Measurements from ENCODE around the gene KRTAP20-4. TPM values are rescaled to one million over a fixed set of nuclear protein-coding genes. Genes with fewer than 3 reads are reported as not detected.

The KRTAP20-4 gene
- total RNA-seq = not detected in 2 replicates

GRCh38 chr21:30620522-30620921, at the start of gene KRTAP20-4:
Gene KRTAP20-4 (plus strand): TSS chr21:30620627.

DNA sequence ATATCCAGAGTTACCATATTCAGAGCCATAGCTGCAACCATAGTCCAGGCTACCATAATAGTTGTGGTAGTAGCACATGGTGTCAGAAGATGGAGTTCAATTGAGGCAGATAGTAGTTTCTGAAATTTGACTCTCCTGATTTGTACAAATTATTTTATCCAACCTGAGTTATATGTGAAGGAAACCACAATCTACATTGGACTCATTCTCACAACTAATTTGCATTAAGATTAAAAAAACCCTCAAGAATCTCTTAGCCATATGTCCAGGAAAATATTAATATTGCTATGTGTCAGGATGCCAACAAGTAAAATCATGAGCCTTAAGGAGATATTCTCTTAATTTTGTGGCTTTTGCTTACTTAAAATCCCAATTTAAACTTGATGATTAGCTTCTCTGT, 30.1 kb upstream of the KRTAP20-4 start, which contains the start of gene KRTAP22-2:
Gene KRTAP22-2, minus strand, starts transcription at position 101 of the 400 bp plus-strand sequence.

GRCh38 chr21:30592140-30592539, 28.3 kb upstream of the KRTAP20-4 start, which contains the start of gene KRTAP6-3:
Gene KRTAP6-3 (plus strand): TSS chr21:30592440. CDS start chr21:30592446, 6 bp downstream.

DNA sequence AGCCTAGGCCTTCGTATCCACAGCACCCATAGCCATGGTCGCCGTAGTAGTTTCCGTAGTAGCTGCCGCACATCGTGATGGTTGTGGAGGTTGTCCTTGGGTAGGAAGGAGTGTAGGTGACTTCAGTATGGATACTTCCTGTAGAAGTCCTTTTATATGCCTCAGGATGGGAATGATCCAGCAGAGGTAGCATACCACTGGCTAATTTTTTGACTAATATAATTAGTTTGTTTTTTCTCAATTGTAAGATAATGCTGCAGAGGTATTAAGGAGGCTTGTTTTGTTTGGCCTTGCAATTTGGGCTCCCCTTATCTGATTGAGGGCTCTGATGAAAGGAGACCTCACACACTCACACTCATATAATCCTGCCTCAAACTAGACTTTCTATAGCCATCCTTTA, 21.6 kb upstream of the KRTAP20-4 start, which contains the start of gene KRTAP6-2:
Gene KRTAP6-2, minus strand, starts transcription at position 101 of the 400 bp plus-strand sequence. Its CDS starts 28 bp downstream, at position 73.

GRCh38 chr21:30600787-30601186, 19.6 kb upstream of the KRTAP20-4 start, which contains the start of gene KRTAP22-1:
Gene KRTAP22-1 (plus strand): TSS chr21:30601087.

GRCh38 chr21:30613836-30614235, 6.6 kb upstream of the KRTAP20-4 start, which contains the start of gene KRTAP6-1:
Gene KRTAP6-1 (minus strand): TSS chr21:30613930. CDS start chr21:30613904, 26 bp downstream.

DNA sequence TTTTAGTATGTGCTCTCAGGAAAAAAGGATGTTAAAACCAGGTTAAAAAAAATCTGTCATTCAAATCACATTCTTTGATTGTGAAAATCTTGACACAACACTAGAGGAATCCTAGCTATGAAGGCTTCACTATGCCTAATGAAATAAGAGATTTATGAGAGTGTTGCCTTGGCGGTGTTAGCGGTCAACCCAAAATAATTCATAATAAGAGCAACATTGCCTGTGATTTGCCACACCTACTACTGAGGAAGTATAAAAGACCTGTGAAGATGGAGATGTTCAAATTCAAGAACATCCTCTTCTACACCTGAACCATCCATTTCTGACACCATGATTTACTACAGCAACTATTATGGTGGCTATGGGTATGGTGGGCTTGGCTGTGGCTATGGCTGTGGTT, 4.3 kb upstream of the KRTAP20-4 start, which contains the start of gene KRTAP20-1:
Gene KRTAP20-1, plus strand, starts transcription at position 301 of the 400 bp plus-strand sequence. Its CDS starts 30 bp downstream, at position 331.

DNA sequence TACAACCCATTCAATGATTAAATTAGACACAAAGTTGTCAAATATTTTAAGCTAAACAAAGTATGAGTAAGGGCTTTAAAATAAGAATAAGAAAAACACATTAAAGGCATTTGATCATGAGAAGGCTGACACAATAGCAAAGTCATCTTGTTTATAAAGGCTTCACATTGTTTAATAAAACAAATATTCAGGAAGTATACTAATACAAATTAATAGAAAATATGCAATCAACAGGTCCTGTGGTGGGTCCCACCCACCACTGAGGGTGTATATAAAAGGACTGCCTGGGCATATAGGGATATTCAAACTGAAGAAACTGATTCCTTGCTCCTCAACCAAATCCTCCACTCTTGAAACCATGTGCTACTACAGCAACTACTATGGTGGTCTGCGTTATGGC, 14.5 kb downstream of the KRTAP20-4 start, which contains the start of gene KRTAP20-2:
Gene KRTAP20-2, plus strand, starts transcription at position 301 of the 400 bp plus-strand sequence. Its CDS starts 58 bp downstream, at position 359.

GRCh38 chr21:30642564-30642963, 22.1 kb downstream of the KRTAP20-4 start, which contains the start of gene KRTAP20-3:
Gene KRTAP20-3 (plus strand): TSS chr21:30642864.

Other genes with a start within 250 kb of the KRTAP20-4 start
- gene KRTAP13-2, start 248.4 kb upstream of the KRTAP20-4 start, total RNA-seq = not detected in 2 replicates
- gene KRTAP13-1, start 224.6 kb upstream of the KRTAP20-4 start, total RNA-seq = not detected in 2 replicates
- gene KRTAP13-3, start 194.7 kb upstream of the KRTAP20-4 start, total RNA-seq = not detected in 2 replicates
- gene KRTAP13-4, start 190.4 kb upstream of the KRTAP20-4 start, total RNA-seq = not detected in 2 replicates
- gene KRTAP15-1, start 180.4 kb upstream of the KRTAP20-4 start, total RNA-seq = not detected in 2 replicates
- not detected in 2 replicates for gene KRTAP19-1, start 140.3 kb upstream of the KRTAP20-4 start, total RNA-seq
- not detected in 2 replicates for gene KRTAP19-2, start 133.2 kb upstream of the KRTAP20-4 start, total RNA-seq
- not detected in 2 replicates for gene KRTAP19-3, start 128.6 kb upstream of the KRTAP20-4 start, total RNA-seq
- gene KRTAP19-4, start 123.5 kb upstream of the KRTAP20-4 start, total RNA-seq = not detected in 2 replicates
- gene KRTAP19-5, start 118.5 kb upstream of the KRTAP20-4 start, total RNA-seq = not detected in 2 replicates
- not detected in 2 replicates for gene KRTAP19-6, start 78.8 kb upstream of the KRTAP20-4 start, total RNA-seq
- gene KRTAP19-7, start 59.3 kb upstream of the KRTAP20-4 start, total RNA-seq = not detected in 2 replicates
- not detected in 2 replicates for gene KRTAP22-2, start 30.2 kb upstream of the KRTAP20-4 start, total RNA-seq
- gene KRTAP6-3, start 28.2 kb upstream of the KRTAP20-4 start, total RNA-seq = not detected in 2 replicates
- not detected in 2 replicates for gene KRTAP6-2, start 21.7 kb upstream of the KRTAP20-4 start, total RNA-seq
- not detected in 2 replicates for gene KRTAP22-1, start 19.5 kb upstream of the KRTAP20-4 start, total RNA-seq
- not detected in 2 replicates for gene KRTAP6-1, start 6.7 kb upstream of the KRTAP20-4 start, total RNA-seq
- not detected in 2 replicates for gene KRTAP20-1, start 4.2 kb upstream of the KRTAP20-4 start, total RNA-seq
- gene KRTAP20-2, start 14.6 kb downstream of the KRTAP20-4 start, total RNA-seq = not detected in 2 replicates
- not detected in 2 replicates for gene KRTAP20-3, start 22.2 kb downstream of the KRTAP20-4 start, total RNA-seq
- not detected in 2 replicates for gene KRTAP21-3, start 98.2 kb downstream of the KRTAP20-4 start, total RNA-seq
- gene KRTAP21-2, start 126.6 kb downstream of the KRTAP20-4 start, total RNA-seq = not detected in 2 replicates
- gene KRTAP21-1, start 134.8 kb downstream of the KRTAP20-4 start, total RNA-seq = not detected in 2 replicates
- not detected in 2 replicates for gene KRTAP8-1, start 192.6 kb downstream of the KRTAP20-4 start, total RNA-seq
- gene KRTAP7-1, start 209.1 kb downstream of the KRTAP20-4 start, total RNA-seq = not detected in 2 replicates